Stomach (tissue), 4 donors: ENCODE data around the gene DMKN.

Experiments used
- CTCF ChIP-seq, 7 experiments: fragments of 450-650 bp in 4 of 7; fragments of 200-600 bp in 3 of 7; sonication (generic) in 3 of 7; IDR thresholded peaks; one replicate each; pipeline ENCODE4 v1.5.1; 2016 to 2019; ENCODE audit warnings: antibody characterized with exemption in 7 of 7, control low read depth in 2 of 7, mild to moderate bottlenecking in 1 of 7
- POLR2A ChIP-seq, 4 donors: fragments of 450-650 bp; IDR thresholded peaks; one replicate each; pipeline ENCODE4 v1.6.1; 2016; ENCODE audit warnings: antibody characterized with exemption in 4 of 4, control low read depth in 2 of 4, mild to moderate bottlenecking in 1 of 4, moderate library complexity in 1 of 4
- POLR2AphosphoS5 ChIP-seq, 3 donors: sonication (generic); formaldehyde crosslinking; IDR thresholded peaks; one replicate each; pipeline ENCODE4 v1.6.1; 2016; ENCODE audit warnings: antibody characterized with exemption in 3 of 3

- TF ChIP-seq POLR2A (IDR thresholded peaks at IDR 0.05) (no peak), POLR2AphosphoS5 (IDR thresholded peaks at IDR 0.05) (peak in 1 of 3 donors; percentile 30), CTCF (IDR thresholded peaks at IDR 0.05) (no peak)
These were observed 53.9 kb downstream of the DMKN start for GRCh38 chr19:35459414-35460082.
